Measurements from ENCODE around the gene IRGC.

IRGC gene

DNA sequence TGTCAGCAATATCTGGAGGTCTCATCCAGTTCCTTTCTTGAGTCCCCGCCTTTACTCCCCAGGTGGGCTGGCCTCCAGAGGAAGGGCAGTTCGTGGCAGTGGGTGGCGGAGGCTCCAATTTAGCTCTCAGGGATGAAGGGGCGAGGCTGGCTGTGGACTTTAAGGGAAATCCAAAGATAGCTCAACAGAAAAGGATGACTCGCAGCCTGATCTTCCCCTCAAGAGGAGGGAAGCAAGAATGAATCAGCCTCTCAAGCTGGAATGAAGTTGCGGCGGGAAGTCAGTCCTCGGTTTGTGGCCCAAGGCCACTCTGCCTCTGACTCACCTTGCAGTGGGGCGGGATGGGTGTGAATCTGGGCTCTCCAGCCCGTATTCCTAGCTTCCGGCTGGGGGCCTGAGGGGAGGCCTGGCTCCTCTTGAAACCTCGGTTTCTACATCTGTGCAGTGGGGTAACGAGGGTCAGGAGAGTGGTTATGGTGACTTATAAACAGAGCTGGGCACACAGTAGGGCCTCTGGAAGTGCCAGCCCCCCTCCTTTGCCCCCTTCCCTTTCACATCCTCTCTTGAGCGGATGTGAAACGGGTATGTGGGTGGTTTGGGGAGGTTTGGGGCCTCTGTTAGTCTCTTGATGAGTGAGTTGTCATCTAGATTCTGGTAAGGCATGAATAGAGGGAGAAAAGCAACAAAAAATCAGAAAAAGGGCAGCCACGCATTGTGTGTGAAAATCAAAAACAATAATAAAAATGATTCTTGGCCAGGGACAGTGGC, 49.4 kb downstream of the IRGC start (continued):
- TF ChIP-seq, protein P1, sequence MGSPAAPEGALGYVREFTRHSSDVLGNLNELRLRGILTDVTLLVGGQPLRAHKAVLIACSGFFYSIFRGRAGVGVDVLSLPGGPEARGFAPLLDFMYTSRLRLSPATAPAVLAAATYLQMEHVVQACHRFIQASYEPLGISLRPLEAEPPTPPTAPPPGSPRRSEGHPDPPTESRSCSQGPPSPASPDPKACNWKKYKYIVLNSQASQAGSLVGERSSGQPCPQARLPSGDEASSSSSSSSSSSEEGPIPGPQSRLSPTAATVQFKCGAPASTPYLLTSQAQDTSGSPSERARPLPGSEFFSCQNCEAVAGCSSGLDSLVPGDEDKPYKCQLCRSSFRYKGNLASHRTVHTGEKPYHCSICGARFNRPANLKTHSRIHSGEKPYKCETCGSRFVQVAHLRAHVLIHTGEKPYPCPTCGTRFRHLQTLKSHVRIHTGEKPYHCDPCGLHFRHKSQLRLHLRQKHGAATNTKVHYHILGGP (tag by site-specific recombination; IDR thresholded peaks at IDR 0.05) = no peak
- TF ChIP-seq, protein P2, sequence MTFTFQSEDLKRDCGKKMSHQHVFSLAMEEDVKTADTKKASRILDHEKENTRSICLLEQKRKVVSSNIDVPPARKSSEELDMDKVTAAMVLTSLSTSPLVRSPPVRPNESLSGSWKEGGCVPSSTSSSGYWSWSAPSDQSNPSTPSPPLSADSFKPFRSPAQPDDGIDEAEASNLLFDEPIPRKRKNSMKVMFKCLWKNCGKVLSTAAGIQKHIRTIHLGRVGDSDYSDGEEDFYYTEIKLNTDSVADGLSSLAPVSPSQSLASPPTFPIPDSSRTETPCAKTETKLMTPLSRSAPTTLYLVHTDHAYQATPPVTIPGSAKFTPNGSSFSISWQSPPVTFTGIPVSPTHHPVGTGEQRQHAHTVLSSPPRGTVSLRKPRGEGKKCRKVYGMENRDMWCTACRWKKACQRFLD (tag by site-specific recombination; IDR thresholded peaks at IDR 0.05) = no peak
- TF ChIP-seq ZNF211 (tag by site-specific recombination; IDR thresholded peaks at IDR 0.05; ENCODE audit: low read depth) (no peak), ZNF10 (tag by site-specific recombination; IDR thresholded peaks at IDR 0.05) (peak; percentile 23; the same call in 1 of the 2 replicates), ZNF292 (tag by site-specific recombination; IDR thresholded peaks at IDR 0.05; ENCODE audit: borderline replicate concordance, low read depth) (no peak), ZNF157 (tag by site-specific recombination; IDR thresholded peaks at IDR 0.05) (no peak), HOXD13 (CRISPR knock-in tag; IDR thresholded peaks at IDR 0.05; ENCODE audit: borderline replicate concordance) (no peak), MZF1 (tag by site-specific recombination; IDR thresholded peaks at IDR 0.05; ENCODE audit: borderline replicate concordance) (no peak), YY1 (tag by site-specific recombination; IDR thresholded peaks at IDR 0.05) (no peak), ZNF776 (tag by site-specific recombination; IDR thresholded peaks at IDR 0.05; ENCODE audit: borderline replicate concordance) (no peak)
- TF ChIP-seq, protein P3, sequence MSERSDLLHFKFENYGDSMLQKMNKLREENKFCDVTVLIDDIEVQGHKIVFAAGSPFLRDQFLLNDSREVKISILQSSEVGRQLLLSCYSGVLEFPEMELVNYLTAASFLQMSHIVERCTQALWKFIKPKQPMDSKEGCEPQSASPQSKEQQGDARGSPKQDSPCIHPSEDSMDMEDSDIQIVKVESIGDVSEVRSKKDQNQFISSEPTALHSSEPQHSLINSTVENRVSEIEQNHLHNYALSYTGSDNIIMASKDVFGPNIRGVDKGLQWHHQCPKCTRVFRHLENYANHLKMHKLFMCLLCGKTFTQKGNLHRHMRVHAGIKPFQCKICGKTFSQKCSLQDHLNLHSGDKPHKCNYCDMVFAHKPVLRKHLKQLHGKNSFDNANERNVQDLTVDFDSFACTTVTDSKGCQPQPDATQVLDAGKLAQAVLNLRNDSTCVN (tag by site-specific recombination; optimal IDR thresholded peaks at IDR 0.05) = no peak
- TF ChIP-seq, protein P4, sequence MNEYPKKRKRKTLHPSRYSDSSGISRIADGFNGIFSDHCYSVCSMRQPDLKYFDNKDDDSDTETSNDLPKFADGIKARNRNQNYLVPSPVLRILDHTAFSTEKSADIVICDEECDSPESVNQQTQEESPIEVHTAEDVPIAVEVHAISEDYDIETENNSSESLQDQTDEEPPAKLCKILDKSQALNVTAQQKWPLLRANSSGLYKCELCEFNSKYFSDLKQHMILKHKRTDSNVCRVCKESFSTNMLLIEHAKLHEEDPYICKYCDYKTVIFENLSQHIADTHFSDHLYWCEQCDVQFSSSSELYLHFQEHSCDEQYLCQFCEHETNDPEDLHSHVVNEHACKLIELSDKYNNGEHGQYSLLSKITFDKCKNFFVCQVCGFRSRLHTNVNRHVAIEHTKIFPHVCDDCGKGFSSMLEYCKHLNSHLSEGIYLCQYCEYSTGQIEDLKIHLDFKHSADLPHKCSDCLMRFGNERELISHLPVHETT (tag by site-specific recombination; IDR thresholded peaks at IDR 0.05) = peak; percentile 70; the same call in 1 of the 2 replicates
- TF ChIP-seq, protein P5, sequence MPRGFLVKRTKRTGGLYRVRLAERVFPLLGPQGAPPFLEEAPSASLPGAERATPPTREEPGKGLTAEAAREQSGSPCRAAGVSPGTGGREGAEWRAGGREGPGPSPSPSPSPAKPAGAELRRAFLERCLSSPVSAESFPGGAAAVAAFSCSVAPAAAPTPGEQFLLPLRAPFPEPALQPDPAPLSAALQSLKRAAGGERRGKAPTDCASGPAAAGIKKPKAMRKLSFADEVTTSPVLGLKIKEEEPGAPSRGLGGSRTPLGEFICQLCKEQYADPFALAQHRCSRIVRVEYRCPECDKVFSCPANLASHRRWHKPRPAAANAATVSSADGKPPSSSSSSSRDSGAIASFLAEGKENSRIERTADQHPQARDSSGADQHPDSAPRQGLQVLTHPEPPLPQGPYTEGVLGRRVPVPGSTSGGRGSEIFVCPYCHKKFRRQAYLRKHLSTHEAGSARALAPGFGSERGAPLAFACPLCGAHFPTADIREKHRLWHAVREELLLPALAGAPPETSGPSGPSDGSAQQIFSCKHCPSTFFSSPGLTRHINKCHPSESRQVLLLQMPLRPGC (tag by site-specific recombination; IDR thresholded peaks at IDR 0.05) = peak; percentile 68
- TF ChIP-seq, protein P6, sequence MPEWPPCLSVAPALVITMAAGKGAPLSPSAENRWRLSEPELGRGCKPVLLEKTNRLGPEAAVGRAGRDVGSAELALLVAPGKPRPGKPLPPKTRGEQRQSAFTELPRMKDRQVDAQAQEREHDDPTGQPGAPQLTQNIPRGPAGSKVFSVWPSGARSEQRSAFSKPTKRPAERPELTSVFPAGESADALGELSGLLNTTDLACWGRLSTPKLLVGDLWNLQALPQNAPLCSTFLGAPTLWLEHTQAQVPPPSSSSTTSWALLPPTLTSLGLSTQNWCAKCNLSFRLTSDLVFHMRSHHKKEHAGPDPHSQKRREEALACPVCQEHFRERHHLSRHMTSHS (tag by site-specific recombination; IDR thresholded peaks at IDR 0.05) = no peak
- TF ChIP-seq, protein P7, sequence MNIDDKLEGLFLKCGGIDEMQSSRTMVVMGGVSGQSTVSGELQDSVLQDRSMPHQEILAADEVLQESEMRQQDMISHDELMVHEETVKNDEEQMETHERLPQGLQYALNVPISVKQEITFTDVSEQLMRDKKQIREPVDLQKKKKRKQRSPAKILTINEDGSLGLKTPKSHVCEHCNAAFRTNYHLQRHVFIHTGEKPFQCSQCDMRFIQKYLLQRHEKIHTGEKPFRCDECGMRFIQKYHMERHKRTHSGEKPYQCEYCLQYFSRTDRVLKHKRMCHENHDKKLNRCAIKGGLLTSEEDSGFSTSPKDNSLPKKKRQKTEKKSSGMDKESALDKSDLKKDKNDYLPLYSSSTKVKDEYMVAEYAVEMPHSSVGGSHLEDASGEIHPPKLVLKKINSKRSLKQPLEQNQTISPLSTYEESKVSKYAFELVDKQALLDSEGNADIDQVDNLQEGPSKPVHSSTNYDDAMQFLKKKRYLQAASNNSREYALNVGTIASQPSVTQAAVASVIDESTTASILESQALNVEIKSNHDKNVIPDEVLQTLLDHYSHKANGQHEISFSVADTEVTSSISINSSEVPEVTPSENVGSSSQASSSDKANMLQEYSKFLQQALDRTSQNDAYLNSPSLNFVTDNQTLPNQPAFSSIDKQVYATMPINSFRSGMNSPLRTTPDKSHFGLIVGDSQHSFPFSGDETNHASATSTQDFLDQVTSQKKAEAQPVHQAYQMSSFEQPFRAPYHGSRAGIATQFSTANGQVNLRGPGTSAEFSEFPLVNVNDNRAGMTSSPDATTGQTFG (tag by site-specific recombination; IDR thresholded peaks at IDR 0.05; ENCODE audit: borderline replicate concordance) = no peak
- TF ChIP-seq, protein P8, sequence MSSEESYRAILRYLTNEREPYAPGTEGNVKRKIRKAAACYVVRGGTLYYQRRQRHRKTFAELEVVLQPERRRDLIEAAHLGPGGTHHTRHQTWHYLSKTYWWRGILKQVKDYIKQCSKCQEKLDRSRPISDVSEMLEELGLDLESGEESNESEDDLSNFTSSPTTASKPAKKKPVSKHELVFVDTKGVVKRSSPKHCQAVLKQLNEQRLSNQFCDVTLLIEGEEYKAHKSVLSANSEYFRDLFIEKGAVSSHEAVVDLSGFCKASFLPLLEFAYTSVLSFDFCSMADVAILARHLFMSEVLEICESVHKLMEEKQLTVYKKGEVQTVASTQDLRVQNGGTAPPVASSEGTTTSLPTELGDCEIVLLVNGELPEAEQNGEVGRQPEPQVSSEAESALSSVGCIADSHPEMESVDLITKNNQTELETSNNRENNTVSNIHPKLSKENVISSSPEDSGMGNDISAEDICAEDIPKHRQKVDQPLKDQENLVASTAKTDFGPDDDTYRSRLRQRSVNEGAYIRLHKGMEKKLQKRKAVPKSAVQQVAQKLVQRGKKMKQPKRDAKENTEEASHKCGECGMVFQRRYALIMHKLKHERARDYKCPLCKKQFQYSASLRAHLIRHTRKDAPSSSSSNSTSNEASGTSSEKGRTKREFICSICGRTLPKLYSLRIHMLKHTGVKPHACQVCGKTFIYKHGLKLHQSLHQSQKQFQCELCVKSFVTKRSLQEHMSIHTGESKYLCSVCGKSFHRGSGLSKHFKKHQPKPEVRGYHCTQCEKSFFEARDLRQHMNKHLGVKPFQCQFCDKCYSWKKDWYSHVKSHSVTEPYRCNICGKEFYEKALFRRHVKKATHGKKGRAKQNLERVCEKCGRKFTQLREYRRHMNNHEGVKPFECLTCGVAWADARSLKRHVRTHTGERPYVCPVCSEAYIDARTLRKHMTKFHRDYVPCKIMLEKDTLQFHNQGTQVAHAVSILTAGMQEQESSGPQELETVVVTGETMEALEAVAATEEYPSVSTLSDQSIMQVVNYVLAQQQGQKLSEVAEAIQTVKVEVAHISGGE (tag by site-specific recombination; conservative IDR thresholded peaks at IDR 0.05; ENCODE audit: low read depth) = no peak
- TF ChIP-seq, protein P9, sequence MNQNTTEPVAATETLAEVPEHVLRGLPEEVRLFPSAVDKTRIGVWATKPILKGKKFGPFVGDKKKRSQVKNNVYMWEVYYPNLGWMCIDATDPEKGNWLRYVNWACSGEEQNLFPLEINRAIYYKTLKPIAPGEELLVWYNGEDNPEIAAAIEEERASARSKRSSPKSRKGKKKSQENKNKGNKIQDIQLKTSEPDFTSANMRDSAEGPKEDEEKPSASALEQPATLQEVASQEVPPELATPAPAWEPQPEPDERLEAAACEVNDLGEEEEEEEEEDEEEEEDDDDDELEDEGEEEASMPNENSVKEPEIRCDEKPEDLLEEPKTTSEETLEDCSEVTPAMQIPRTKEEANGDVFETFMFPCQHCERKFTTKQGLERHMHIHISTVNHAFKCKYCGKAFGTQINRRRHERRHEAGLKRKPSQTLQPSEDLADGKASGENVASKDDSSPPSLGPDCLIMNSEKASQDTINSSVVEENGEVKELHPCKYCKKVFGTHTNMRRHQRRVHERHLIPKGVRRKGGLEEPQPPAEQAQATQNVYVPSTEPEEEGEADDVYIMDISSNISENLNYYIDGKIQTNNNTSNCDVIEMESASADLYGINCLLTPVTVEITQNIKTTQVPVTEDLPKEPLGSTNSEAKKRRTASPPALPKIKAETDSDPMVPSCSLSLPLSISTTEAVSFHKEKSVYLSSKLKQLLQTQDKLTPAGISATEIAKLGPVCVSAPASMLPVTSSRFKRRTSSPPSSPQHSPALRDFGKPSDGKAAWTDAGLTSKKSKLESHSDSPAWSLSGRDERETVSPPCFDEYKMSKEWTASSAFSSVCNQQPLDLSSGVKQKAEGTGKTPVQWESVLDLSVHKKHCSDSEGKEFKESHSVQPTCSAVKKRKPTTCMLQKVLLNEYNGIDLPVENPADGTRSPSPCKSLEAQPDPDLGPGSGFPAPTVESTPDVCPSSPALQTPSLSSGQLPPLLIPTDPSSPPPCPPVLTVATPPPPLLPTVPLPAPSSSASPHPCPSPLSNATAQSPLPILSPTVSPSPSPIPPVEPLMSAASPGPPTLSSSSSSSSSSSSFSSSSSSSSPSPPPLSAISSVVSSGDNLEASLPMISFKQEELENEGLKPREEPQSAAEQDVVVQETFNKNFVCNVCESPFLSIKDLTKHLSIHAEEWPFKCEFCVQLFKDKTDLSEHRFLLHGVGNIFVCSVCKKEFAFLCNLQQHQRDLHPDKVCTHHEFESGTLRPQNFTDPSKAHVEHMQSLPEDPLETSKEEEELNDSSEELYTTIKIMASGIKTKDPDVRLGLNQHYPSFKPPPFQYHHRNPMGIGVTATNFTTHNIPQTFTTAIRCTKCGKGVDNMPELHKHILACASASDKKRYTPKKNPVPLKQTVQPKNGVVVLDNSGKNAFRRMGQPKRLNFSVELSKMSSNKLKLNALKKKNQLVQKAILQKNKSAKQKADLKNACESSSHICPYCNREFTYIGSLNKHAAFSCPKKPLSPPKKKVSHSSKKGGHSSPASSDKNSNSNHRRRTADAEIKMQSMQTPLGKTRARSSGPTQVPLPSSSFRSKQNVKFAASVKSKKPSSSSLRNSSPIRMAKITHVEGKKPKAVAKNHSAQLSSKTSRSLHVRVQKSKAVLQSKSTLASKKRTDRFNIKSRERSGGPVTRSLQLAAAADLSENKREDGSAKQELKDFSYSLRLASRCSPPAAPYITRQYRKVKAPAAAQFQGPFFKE (tag by site-specific recombination; IDR thresholded peaks at IDR 0.05; ENCODE audit: borderline replicate concordance) = no peak
